HEK293T (cell line): ENCODE data around the gene AHNAK2.
A peak's percentile ranks its signal among the peaks of the same experiment; 100 is the strongest.

Experiments used
- CTCF ChIA-PET: fragments of 350-600 bp; formaldehyde crosslinking; extraction: SDS; loops from one replicate; lab custom pipeline; 2021; ENCODE audit warnings: antibody characterized with exemption, inconsistent platforms; lab: Yijun Ruan, JAX
- POLR2A ChIA-PET: fragments of 350-600 bp; formaldehyde crosslinking; extraction: SDS; loops from one replicate; lab custom pipeline; 2020; ENCODE audit warnings: antibody characterized with exemption, inconsistent platforms; lab: Yijun Ruan, JAX
- DNase-seq: peaks from one replicate; pipeline ENCODE4 v3.0.0; 2012; ENCODE audit warnings: mixed read lengths; ENCODE audit errors: extremely low spot score
- ARNT ChIP-seq: fragments of 450-650 bp; IDR thresholded peaks from 2 replicates; pipeline ENCODE4 v1.6.1; 2017; ENCODE audit warnings: mild to moderate bottlenecking
- BHLHE40 ChIP-seq: fragments of 450-650 bp; IDR thresholded peaks from 2 replicates; pipeline ENCODE4 v1.6.1; 2016; ENCODE audit warnings: mild to moderate bottlenecking, moderate library complexity, borderline replicate concordance
- CTBP1 ChIP-seq: fragments of 450-650 bp; IDR thresholded peaks from 2 replicates; pipeline ENCODE4 v1.6.1; 2016; ENCODE audit warnings: borderline replicate concordance
- ELF4 ChIP-seq: fragments of 450-650 bp; IDR thresholded peaks from 2 replicates; pipeline ENCODE4 v1.6.1; 2017; ENCODE audit warnings: antibody characterized with exemption
- FOXA1 ChIP-seq: fragments of 450-650 bp; IDR thresholded peaks from 2 replicates; pipeline ENCODE4 v1.6.1; 2016; ENCODE audit warnings: mild to moderate bottlenecking
- FOXK2 ChIP-seq: fragments of 450-650 bp; IDR thresholded peaks from 2 replicates; pipeline ENCODE4 v1.6.1; 2016; ENCODE audit warnings: mild to moderate bottlenecking
- FOXM1 ChIP-seq: fragments of 450-650 bp; IDR thresholded peaks from 2 replicates; pipeline ENCODE4 v1.6.1; 2017; ENCODE audit warnings: mild to moderate bottlenecking, borderline replicate concordance
- HDGF ChIP-seq: fragments of 450-650 bp; IDR thresholded peaks from 2 replicates; pipeline ENCODE4 v1.6.1; 2017; ENCODE audit warnings: antibody characterized with exemption, borderline replicate concordance
- L3MBTL2 ChIP-seq: fragments of 450-650 bp; conservative IDR thresholded peaks from 2 replicates; pipeline ENCODE4 v1.6.1; 2016; ENCODE audit warnings: mild to moderate bottlenecking
- LEF1 ChIP-seq: fragments of 450-650 bp; IDR thresholded peaks from 2 replicates; pipeline ENCODE4 v1.6.1; 2017; ENCODE audit warnings: mild to moderate bottlenecking, borderline replicate concordance
- NFRKB ChIP-seq: fragments of 450-650 bp; IDR thresholded peaks from 2 replicates; pipeline ENCODE4 v1.6.1; 2016; ENCODE audit warnings: mild to moderate bottlenecking, moderate library complexity
- SP1 ChIP-seq: fragments of 450-650 bp; IDR thresholded peaks from 2 replicates; pipeline ENCODE4 v1.6.1; 2017
- SUZ12 ChIP-seq: fragments of 450-650 bp; IDR thresholded peaks from 2 replicates; pipeline ENCODE4 v1.6.1; 2016; ENCODE audit warnings: mild to moderate bottlenecking
- TARDBP ChIP-seq: fragments of 450-650 bp; IDR thresholded peaks from 2 replicates; pipeline ENCODE4 v1.6.1; 2016
- ZNF384 ChIP-seq: fragments of 450-650 bp; IDR thresholded peaks from 2 replicates; pipeline ENCODE4 v1.6.1; 2016
- TF ChIP-seq, protein P1 (sequence below): fragments of 450-650 bp; IDR thresholded peaks from 2 replicates; pipeline ENCODE4 v1.6.1; 2016

The AHNAK2 gene

DNA sequence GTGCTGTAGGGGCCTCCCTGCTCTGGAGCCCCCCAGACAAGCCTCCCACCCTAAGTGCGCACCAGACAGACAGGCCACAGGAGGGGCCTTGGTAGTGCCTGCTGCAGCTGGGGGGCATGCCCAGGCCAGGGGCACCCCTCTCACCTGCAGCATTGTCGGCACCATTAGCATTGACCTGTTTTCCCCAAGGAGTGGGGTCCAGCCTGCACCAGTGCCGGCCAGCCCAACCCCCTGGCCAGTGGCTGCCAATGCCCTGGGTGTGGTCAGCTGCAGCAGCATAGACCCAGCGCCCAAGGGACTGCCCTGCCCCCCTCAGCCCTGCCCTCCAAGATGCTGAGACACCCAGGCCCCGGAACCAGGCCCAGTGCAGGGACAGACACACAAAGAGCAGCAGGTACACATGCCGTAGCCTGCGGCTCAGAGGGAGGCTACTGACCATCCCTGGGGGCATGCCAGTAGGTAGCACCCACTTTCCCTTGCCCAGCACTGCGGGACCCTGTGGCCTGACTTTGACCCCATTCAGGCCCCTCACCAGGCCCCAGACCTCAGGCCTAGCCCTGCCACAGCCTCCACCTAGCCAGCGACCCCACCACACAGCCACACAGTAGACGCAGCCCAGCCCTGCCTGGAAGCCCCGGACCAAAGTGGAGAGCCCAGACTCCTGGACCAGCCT is 1.0 kb downstream of the AHNAK2 start:
- ChIA-PET CTCF (interaction anchor here (5.3 kb wide), 1 partner anchor 69 kb away, joined by 42 read pairs; no protein-coding TSS in a partner anchor), POLR2A (no interaction called here)
- DNase-seq: no peak
- TF ChIP-seq FOXM1: no peak
- no peak for TF ChIP-seq LEF1
- no peak for TF ChIP-seq ZNF384
- no peak for TF ChIP-seq TARDBP
- TF ChIP-seq FOXK2: no peak
- no peak for TF ChIP-seq FOXA1
- TF ChIP-seq SUZ12: no peak
- no peak for TF ChIP-seq ARNT

- POLR2A ChIA-PET: no interaction called here
- CTCF ChIA-PET: interaction anchor here (0.9 to 5.3 kb wide), 8 partner anchors 8 to 72 kb away, joined by 3 to 42 read pairs (median 4); partner anchors contain the start of gene CLBA1
- TF ChIP-seq NFRKB: no peak
- TF ChIP-seq LEF1: 0 out of 2 replicates have a peak, but pooled peaks have one; percentile 51
- peak; percentile 82 for DNase-seq
Measured at GRCh38 chr14:104976198-104977007, 1.8 kb downstream of the AHNAK2 start.

- ChIA-PET POLR2A (interaction anchor here (1.1 to 1.4 kb wide), 2 partner anchors 8 to 223 kb away, joined by 3 read pairs; partner anchors contain the start of gene SIVA1), CTCF (interaction anchor here (0.5 to 5.3 kb wide), 14 partner anchors 8 to 111 kb away, joined by 3 to 42 read pairs (median 3); partner anchors contain the start of gene CLBA1)
- DNase-seq: no peak
- TF ChIP-seq BHLHE40: no peak
- no peak for TF ChIP-seq ZNF384
- no peak for TF ChIP-seq SUZ12
- TF ChIP-seq, protein P1, sequence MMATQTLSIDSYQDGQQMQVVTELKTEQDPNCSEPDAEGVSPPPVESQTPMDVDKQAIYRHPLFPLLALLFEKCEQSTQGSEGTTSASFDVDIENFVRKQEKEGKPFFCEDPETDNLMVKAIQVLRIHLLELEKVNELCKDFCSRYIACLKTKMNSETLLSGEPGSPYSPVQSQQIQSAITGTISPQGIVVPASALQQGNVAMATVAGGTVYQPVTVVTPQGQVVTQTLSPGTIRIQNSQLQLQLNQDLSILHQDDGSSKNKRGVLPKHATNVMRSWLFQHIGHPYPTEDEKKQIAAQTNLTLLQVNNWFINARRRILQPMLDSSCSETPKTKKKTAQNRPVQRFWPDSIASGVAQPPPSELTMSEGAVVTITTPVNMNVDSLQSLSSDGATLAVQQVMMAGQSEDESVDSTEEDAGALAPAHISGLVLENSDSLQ: no peak
- TF ChIP-seq LEF1: no peak
- TF ChIP-seq CTBP1: no peak
- TF ChIP-seq NFRKB: no peak
- no peak for TF ChIP-seq ARNT
- TF ChIP-seq TARDBP: no peak
- TF ChIP-seq L3MBTL2: no peak
- TF ChIP-seq FOXK2: no peak
- TF ChIP-seq FOXA1: no peak
- no peak for TF ChIP-seq FOXM1
- TF ChIP-seq HDGF: no peak
- TF ChIP-seq SP1: no peak
- no peak for TF ChIP-seq ELF4
Measured at GRCh38 chr14:104975481-104976197, 2.5 kb downstream of the AHNAK2 start.

GRCh38 chr14:104974665-104975390 is 3.3 kb downstream of the AHNAK2 start:
- POLR2A ChIA-PET: interaction anchor here (1.1 to 1.4 kb wide), 3 partner anchors 9 to 222 kb away, joined by 3 to 4 read pairs (median 3); partner anchors contain the start of gene SIVA1
- CTCF ChIA-PET: interaction anchor here (0.8 to 5.3 kb wide), 10 partner anchors 8 to 111 kb away, joined by 3 to 42 read pairs (median 4); partner anchors contain the start of gene CLBA1
- TF ChIP-seq CTBP1: no peak
- no peak for TF ChIP-seq FOXM1
- no peak for TF ChIP-seq ELF4
- no peak for TF ChIP-seq SP1
- no peak for TF ChIP-seq BHLHE40
- TF ChIP-seq L3MBTL2: no peak
- no peak for TF ChIP-seq FOXA1
- no peak for TF ChIP-seq LEF1
- TF ChIP-seq ARNT: no peak
- no peak for TF ChIP-seq TARDBP
- no peak for TF ChIP-seq SUZ12
- DNase-seq: no peak

- TF ChIP-seq ARNT (no peak), HDGF (no peak), FOXK2 (no peak), L3MBTL2 (no peak), BHLHE40 (no peak), ZNF384 (no peak), TARDBP (no peak), LEF1 (no peak), CTBP1 (no peak), FOXA1 (no peak), NFRKB (no peak), ELF4 (no peak), SP1 (no peak), FOXM1 (no peak)
- TF ChIP-seq, protein P1: no peak
- ChIA-PET POLR2A (interaction anchor here (1.1 to 1.5 kb wide), 4 partner anchors 9 to 221 kb away, joined by 3 to 7 read pairs (median 4); partner anchors contain the start of genes CDCA4 and SIVA1), CTCF (interaction anchor here (1.0 to 5.3 kb wide), 4 partner anchors 70 to 116 kb away, joined by 3 to 42 read pairs (median 5); no protein-coding TSS in a partner anchor)
- no peak for DNase-seq
Measured at GRCh38 chr14:104974146-104974541, 4.0 kb downstream of the AHNAK2 start.
